Astrocyte (in vitro differentiated cells and primary cell): Measurements from ENCODE around the gene PLA2G2D. TPM values are rescaled to one million over a fixed set of nuclear protein-coding genes. Genes with fewer than 3 reads are reported as not detected.

Experiments used
- DNase-seq: peaks from one replicate; pipeline ENCODE4 v3.0.0-alpha.2; 2010; ENCODE audit warnings: low read depth
- FAIRE-seq: peaks from 2 replicates; lab custom pipeline; 2011; peaks lifted over from hg19 to GRCh38; lab: Jason Lieb, UNC
- H2AFZ ChIP-seq: 2 replicates; pipeline ENCODE4 v1.6.0; 2012; ENCODE audit warnings: low read depth, low read length, inconsistent platforms
- H3K27ac ChIP-seq: 2 replicates; pipeline ENCODE4 v1.5.1; 2011; ENCODE audit warnings: low read depth, low read length, inconsistent platforms
- H3K27me3 ChIP-seq: 2 replicates; pipeline ENCODE4 v1.6.0; 2011; ENCODE audit warnings: low read length, inconsistent platforms; ENCODE audit not compliant: insufficient read depth
- H3K36me3 ChIP-seq: 2 replicates; pipeline ENCODE4 v1.5.1; 2011; ENCODE audit warnings: low read length, inconsistent platforms; ENCODE audit not compliant: insufficient read depth
- H3K4me1 ChIP-seq: 2 replicates; pipeline ENCODE4 v1.5.1; 2011; ENCODE audit warnings: low read length, inconsistent platforms; ENCODE audit not compliant: insufficient read depth
- H3K4me2 ChIP-seq: 2 replicates; pipeline ENCODE4 v1.6.0; 2012; ENCODE audit warnings: low read length, inconsistent platforms
- H3K4me3 ChIP-seq: 2 replicates; pipeline ENCODE4 v1.5.1; 2011; ENCODE audit warnings: low read depth, mild to moderate bottlenecking, low read length, inconsistent platforms; ENCODE audit not compliant: insufficient read depth
- H3K79me2 ChIP-seq: 2 replicates; pipeline ENCODE4 v1.6.0; 2012; ENCODE audit warnings: mild to moderate bottlenecking, low read length, inconsistent platforms; ENCODE audit not compliant: insufficient read depth
- H3K9ac ChIP-seq: 2 replicates; pipeline ENCODE4 v1.6.0; 2012; ENCODE audit warnings: mild to moderate bottlenecking, low read length, inconsistent platforms
- H3K9me3 ChIP-seq: 2 replicates; pipeline ENCODE4 v1.5.1; 2012; ENCODE audit warnings: low read depth, mild to moderate bottlenecking, low read length, inconsistent platforms; ENCODE audit not compliant: insufficient read depth
- H4K20me1 ChIP-seq: 2 replicates; pipeline ENCODE4 v1.6.0; 2012; ENCODE audit warnings: low read length, inconsistent platforms; ENCODE audit not compliant: insufficient read depth
- H3K27ac Mint-ChIP-seq: one replicate; pipeline ENCODE4 v1.8.0; 2021; ENCODE audit warnings: mild to moderate bottlenecking, mixed read lengths; ENCODE audit not compliant: unreplicated experiment
- H3K27me3 Mint-ChIP-seq: one replicate; pipeline ENCODE4 v1.8.0; 2021; ENCODE audit warnings: low read depth, mixed read lengths; ENCODE audit not compliant: unreplicated experiment
- H3K36me3 Mint-ChIP-seq: one replicate; pipeline ENCODE4 v1.8.0; 2021; ENCODE audit warnings: low read depth, mixed read lengths; ENCODE audit not compliant: unreplicated experiment
- H3K4me1 Mint-ChIP-seq: one replicate; pipeline ENCODE4 v1.8.0; 2021; ENCODE audit warnings: low read depth, mixed read lengths; ENCODE audit not compliant: unreplicated experiment
- H3K4me3 Mint-ChIP-seq: one replicate; pipeline ENCODE4 v1.8.0; 2021; ENCODE audit warnings: mild to moderate bottlenecking, moderate library complexity, mixed read lengths; ENCODE audit not compliant: unreplicated experiment
- H3K9me3 Mint-ChIP-seq: one replicate; pipeline ENCODE4 v1.8.0; 2021; ENCODE audit warnings: mild to moderate bottlenecking, mixed read lengths; ENCODE audit not compliant: unreplicated experiment
- CTCF ChIP-seq: IDR thresholded peaks from 2 replicates; pipeline ENCODE4 v1.5.1; 2011; ENCODE audit warnings: low read depth, mild to moderate bottlenecking, inconsistent platforms, low read length, moderate library complexity; ENCODE audit not compliant: insufficient read depth
- EZH2 ChIP-seq: IDR thresholded peaks from 2 replicates; pipeline ENCODE4 v1.6.1; 2012; ENCODE audit warnings: mild to moderate bottlenecking, low read length, inconsistent platforms; ENCODE audit not compliant: insufficient read depth
- total RNA-seq: library from RNA; stranded (reverse); gene quantifications from 2 replicates; pipeline ENCODE4 v1.2.1, GENCODE V29; 2021

Gene PLA2G2D
- total RNA-seq, 1 donor from 2014 or later = not detected

GRCh38 chr1:20102875-20103274 lies 16.5 kb downstream of the PLA2G2D start:
- H3K27me3 Mint-ChIP-seq = peaks cover 8% of the 10 kb centered on the region

GRCh38 chr1:20100632-20101355 lies 18.5 kb downstream of the PLA2G2D start:
- Mint-ChIP-seq H3K4me1 (no peaks in the 10 kb centered on the region), H3K36me3 (no peaks in the 10 kb centered on the region), H3K9me3 (peaks cover 5% of the 10 kb centered on the region), H3K4me3 (no peak overlapping the region), H3K27ac (no peak overlapping the region), H3K27me3 (peaks cover 8% of the 10 kb centered on the region)
- H4K20me1 ChIP-seq = no peaks in the 10 kb centered on the region
- H3K9me3 ChIP-seq = no peaks in the 10 kb centered on the region
- peaks cover 6% of the 10 kb centered on the region for H3K27me3 ChIP-seq
- TF ChIP-seq EZH2 (no peak), CTCF (peak; percentile 66)
- no peak overlapping the region for H3K4me3 ChIP-seq
- no peaks in the 10 kb centered on the region for H3K36me3 ChIP-seq
- H3K4me2 ChIP-seq = no peak overlapping the region
- H2AFZ ChIP-seq = no peak overlapping the region
- no peaks in the 10 kb centered on the region for H3K79me2 ChIP-seq
- H3K4me1 ChIP-seq = no peaks in the 10 kb centered on the region
- FAIRE-seq (no peak), DNase-seq (peak; percentile 50)
- no peak overlapping the region for H3K27ac ChIP-seq
- H3K9ac ChIP-seq = no peak overlapping the region

More at GRCh38 chr1:20102875-20103274, 16.5 kb downstream of the PLA2G2D start:
- DNase-seq (peak; percentile 92), FAIRE-seq (no peak)
- no peak overlapping the region for H3K9ac ChIP-seq
- Mint-ChIP-seq H3K27ac (no peak overlapping the region), H3K36me3 (no peaks in the 10 kb centered on the region), H3K4me3 (no peak overlapping the region), H3K4me1 (peaks cover 1% of the 10 kb centered on the region), H3K9me3 (peaks cover 3% of the 10 kb centered on the region)
- H3K27ac ChIP-seq = no peak overlapping the region
- no peaks in the 10 kb centered on the region for H3K79me2 ChIP-seq
- no peak overlapping the region for H2AFZ ChIP-seq
- no peak overlapping the region for H3K4me3 ChIP-seq
- no peak overlapping the region for H3K4me2 ChIP-seq
- H3K36me3 ChIP-seq = no peaks in the 10 kb centered on the region
- no peaks in the 10 kb centered on the region for H4K20me1 ChIP-seq
- H3K4me1 ChIP-seq = no peaks in the 10 kb centered on the region
- TF ChIP-seq CTCF = no peak
- TF ChIP-seq EZH2 = no peak
- no peaks in the 10 kb centered on the region for H3K9me3 ChIP-seq
- peaks cover 3% of the 10 kb centered on the region for H3K27me3 ChIP-seq

- no peak overlapping the region for H3K27ac Mint-ChIP-seq
- no peak overlapping the region for H3K4me3 Mint-ChIP-seq
- Histone ChIP-seq H3K4me3 (no peak overlapping the region), H3K79me2 (no peaks in the 10 kb centered on the region), H3K36me3 (no peaks in the 10 kb centered on the region), H3K27ac (no peak overlapping the region), H2AFZ (no peak overlapping the region), H3K4me1 (no peaks in the 10 kb centered on the region), H3K4me2 (no peak overlapping the region), H3K9ac (no peak overlapping the region), H3K27me3 (peaks cover 8% of the 10 kb centered on the region), H3K9me3 (no peaks in the 10 kb centered on the region), H4K20me1 (no peaks in the 10 kb centered on the region)
- H3K9me3 Mint-ChIP-seq = peaks cover 5% of the 10 kb centered on the region
- no peaks in the 10 kb centered on the region for H3K4me1 Mint-ChIP-seq
- H3K27me3 Mint-ChIP-seq = peaks cover 16% of the 10 kb centered on the region
- H3K36me3 Mint-ChIP-seq = no peaks in the 10 kb centered on the region
- no peak for DNase-seq
- FAIRE-seq = no peak
- TF ChIP-seq EZH2 (no peak), CTCF (no peak)
Observed at GRCh38 chr1:20099533-20099932, 19.8 kb downstream of the PLA2G2D start.
